Ecto neural progenitor cell (in vitro differentiated cells): Measurements from ENCODE around the gene IQSEC3.
A peak's percentile ranks its signal among the peaks of the same experiment; 100 is the strongest.

Experiments used
- DNase-seq: peaks from one replicate; pipeline ENCODE4 v3.0.0-alpha.2; 2018; ENCODE audit warnings: low spot score

Gene IQSEC3

DNA sequence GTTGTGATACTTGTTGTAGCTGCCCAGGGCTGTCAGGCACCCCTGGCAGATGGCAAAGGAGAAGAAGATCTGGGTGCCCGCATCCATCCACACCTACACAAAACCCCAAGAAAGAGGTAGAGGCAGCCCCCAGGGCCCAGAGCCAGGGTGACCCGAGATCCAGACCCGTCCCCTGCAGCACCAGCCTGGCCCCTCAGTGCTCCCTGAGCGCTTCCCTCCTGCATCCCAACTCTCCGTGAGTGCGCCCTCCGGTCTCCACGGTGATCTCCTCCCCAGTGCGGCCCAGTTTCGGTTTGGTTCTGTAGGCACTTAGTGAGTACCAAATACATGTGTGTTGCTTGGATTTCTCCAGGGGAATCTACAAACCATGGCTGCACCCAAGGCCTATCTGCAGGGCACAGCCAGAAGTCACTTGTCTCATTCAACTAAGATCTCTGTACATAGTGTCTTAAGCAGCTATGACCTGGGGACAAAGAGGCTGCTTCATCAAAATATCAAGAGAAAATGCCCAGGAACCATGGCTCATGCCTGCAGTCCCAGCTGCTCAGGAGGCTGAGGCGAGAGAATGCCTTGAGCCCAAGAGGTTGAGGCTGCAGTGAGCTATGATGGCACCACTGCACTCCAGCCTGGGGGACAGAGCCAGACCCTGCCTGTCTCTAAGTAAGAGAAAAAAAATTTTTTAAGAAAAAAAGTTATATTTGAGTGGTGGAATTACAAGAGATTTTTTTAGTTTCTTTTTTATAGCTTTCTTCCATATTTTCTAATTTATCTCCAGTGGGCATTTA, 131.5 kb downstream of the IQSEC3 start:
- DNase-seq = no peak

DNA sequence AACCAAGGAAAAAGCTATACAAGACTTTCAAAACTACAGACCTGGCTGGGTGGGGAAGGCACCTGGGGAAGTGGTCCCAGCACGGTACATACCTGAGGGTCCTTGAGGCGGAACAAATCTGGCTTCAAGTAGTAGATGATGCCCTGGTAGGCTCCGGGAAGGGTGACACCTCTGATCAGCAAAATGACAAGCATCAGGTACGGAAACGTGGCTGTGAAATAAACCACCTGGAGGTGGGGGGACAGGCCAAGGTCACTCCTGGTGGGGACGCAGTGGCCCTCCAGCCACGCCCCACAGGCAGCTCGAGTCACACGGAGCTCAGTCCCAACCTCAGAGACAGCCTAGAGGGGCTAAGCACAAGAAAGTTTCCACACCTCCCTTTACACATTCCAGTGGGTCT, 132.1 kb downstream of the IQSEC3 start:
- no peak for DNase-seq

DNA sequence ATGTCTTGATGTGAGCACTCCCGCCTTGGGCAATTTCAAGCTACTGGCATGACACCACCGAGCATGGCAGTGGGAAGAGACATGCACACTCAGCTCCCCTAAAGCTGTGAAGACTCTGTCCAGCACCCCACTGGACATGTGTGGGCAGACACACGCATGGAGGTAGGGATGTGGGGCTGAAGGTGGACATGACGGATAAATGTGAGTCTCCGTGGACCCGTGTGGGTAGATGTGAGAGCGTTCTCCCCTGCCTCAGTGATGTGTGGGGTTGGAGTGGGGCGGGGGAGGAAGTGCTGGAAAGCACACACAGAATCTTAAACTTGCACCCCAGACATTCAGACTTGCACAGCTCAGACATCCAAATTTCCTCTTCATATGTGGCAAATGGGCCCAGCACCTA, 134.8 kb downstream of the IQSEC3 start:
- DNase-seq = no peak

DNA sequence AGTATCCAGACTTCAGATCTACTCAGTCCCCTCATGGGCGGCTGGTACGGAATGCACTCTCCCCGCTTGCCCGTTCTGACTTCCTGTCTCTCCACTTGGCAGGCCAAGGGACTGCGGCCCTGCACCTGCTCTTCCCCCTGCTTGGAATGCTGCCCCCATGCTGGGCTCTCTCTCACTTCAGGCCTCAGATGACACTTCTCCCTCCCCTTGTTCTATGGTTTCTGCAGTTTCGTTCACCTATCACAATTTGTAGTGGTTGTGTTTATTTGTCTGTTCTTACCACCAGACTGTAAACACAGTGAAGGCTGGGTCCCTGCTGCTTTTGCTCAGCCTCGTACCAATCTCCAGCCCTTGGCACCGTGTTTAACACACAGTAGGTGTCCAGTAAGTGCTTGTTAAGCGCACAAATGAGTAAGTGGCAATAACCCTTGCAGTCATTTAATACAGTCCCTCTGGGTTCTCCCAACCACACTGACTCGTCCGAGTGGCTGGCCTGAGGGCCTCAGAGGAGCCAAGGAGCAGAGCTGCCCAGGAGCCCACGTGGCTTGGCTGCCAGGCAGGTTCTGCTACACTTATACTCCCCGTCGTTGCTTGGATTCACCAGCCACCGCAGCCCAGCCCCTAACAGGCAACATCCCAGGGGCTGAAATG, 135.6 kb downstream of the IQSEC3 start:
- DNase-seq = no peak

DNA sequence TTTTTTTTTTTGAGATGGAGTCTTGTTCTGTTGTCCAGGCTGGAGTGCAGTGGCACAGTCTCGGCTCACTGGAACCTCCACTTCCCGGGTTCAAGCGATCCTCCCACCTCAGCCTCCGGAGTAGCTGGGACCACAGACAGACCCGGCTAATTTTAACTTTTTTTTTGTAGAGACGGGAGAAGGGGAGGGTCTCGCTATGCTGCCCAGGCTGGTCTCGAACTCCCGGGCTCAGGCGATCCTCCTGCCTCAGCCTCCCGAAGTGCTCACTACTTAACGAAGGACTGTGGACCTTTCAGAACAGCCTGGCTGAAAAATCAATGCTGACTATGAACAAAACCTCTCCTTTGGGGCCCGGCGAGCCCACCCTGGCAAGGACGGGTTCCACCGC, 136.5 kb downstream of the IQSEC3 start:
- DNase-seq = no peak

DNA sequence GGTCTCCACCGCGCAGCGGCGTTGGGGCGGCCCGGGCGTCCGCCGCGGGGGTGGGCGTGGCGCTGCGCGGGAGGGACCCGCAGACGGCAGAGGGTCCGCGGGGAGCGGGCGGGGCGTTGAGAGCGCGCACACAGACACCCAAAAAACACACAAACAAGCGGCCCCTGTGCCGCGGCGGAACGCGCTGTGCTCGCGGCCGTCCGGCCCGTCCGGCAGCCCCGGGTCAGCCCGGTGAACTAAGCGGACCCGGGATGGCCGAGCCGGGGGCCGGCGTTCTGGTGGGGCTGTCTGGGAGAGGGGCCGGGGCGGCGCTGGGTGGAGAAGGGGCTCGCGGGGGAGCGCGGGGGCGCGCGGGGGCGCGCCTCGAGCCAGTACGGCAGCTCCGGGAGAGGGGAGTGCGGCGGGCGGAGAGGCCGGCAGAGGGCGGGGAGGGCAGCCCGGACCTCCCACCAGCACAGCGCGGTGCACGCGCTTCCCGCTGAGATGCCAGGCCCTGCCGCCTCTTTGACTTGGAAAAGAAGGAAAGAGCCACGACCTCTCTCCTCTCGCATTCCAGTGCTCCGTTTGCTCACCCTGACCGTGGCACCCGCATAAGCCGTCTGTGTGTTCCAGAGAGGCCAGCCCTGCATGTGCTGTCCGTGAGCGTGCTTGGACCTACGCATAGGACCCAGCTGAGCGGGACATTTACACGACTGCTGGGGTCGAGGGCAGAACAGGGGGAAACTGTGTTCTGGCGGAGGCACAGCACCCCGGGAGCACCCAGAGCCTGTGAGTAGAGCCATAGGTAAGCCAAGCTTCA, 137.1 kb downstream of the IQSEC3 start:
- DNase-seq = peak; percentile 86

DNA sequence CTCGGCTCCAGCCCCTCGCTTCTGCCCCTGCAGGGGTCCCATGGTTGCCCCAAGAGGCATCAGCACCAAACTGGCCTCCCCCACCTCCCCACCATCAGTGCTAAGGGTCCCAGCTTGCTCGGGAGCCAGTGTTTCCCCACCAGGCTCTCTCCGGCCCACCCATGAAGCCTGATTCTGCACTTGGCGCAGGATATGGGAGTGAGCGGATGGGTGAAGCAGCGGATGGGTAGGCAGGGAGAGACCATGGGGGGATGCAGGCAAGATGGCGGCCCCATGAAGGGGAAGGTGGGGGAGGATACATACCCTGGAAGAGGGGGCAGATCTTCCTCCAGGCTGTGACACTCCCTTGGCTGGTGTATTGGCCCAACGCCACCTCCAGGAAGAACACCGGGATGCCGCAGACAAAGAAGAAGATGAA, 137.7 kb downstream of the IQSEC3 start:
- no peak for DNase-seq

DNA sequence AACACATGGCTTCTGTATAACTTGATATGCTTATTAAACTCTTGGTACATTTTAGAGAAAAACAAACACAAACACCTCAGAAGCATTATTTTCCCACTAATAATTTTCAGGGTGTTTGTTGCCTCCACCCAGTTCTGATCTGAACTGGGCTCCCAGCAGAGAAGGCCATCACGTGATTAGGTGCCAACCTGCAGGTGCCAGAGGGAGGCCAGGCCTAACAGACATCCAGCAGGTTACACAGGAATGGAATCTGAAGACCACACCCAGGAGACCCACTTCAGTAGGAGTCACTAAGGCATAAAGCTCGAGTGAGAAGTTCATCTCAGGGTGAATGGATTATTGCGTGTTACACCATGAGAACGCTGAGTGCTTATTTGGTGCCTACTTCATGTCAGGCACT, 138.5 kb downstream of the IQSEC3 start:
- DNase-seq = no peak

DNA sequence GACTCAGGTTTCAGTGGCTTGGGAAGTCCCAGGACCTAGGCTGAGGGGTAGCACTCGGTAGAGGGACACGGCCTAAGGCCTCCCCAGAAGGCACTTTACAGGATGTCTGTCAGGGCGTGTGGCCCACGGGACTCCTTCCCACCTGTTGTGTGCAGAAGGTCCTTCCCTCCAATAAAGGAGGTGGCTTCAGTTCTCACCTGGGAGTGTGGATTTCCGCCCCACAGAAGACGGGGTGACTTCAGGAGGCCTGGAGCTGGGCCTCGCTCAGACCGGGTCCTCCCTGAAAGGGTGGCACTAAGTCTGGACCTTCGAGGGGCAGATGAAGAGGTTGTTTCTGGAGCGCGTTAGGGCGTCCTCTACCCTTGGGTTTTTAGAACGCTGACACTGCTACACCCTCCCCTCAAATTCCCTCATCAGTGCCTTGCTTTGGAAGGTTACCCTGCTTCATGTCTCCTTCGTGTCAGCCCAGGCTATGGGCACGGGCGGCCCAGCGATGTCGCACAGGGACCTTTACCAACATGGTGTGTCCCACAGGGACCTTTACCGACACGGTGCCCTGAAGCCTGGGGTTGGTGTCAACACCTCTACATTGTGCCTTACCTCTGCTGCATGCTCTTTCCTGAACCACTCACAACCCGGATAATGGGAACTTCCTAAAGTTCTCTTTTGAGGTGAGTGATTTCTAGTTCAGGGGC, 140.3 kb downstream of the IQSEC3 start:
- no peak for DNase-seq

DNA sequence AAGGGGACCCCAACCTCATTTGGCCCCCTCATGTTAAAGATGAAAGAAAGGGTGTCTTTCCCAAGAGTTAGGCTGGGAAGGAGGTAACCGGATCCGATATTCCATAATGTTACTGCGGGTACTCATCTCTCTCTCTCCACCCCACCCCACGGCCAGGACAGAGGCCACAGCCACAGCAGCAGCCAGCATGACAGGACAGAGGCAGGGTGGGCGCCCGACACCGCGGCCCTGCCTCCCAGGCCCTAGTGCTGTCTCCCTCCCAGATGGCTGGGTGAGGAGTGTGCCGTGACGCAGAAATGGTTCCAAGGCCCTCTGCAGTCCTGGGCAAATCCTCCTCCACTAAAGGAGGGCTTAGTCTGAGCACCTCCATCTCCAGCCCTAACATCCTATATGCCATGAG, 141.2 kb downstream of the IQSEC3 start:
- no peak for DNase-seq

DNA sequence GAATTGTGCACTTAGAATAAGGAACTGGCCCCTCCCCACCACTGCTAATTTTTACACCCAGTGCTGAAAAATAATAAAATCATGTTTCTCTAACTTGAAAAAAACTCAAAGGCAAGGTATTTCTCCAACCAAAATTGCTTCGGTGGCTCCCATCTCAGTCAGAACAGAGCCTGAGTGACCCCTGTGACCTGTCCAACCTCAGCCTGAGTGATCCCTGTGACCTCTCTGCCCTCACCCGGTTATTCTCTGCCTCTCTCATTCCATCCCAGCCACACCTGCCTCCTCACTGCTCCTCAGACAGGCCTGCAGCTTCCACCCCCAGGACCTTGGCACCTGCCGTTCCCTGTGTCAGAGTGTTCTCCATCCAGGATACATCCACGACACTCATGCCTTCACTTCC, 142.2 kb downstream of the IQSEC3 start:
- no peak for DNase-seq

DNA sequence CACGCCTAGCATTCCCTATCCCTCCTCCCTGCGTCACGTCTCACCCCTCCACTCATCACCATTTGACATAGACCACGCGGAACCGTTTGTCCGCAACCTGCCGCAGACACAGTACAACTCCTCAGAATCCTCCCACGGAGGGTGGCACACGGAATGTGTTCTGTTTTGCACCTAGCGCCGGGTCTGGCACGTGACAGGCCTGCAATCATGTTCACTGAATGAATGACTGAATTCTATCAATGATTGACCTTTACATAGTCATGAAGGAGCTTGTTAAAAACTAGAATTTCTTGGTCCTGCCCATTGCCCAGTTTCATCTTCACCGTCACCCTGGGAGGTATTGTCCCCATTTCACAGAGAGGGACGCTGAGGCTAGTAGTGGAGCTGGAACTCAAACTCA, 142.7 kb downstream of the IQSEC3 start:
- no peak for DNase-seq

DNA sequence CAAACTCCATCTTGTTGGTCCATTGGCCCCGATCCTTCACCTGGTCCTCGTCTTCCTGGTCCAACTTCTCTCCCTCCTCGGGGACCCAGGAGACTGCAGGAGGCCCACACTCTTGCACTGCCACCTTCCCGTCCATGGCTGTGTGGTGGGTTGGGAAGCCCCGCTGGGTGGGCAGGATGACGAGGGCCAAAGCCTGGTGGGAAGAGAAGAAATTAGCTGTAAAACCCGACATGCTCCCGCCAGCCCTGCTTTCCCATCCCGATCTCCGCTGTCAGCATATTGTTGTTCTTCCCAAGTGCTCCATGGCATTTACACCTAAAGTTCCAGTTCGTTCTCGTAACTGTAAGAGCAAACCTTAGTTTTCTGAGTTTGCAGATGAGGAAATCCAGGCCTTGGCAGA, 143.3 kb downstream of the IQSEC3 start:
- DNase-seq = no peak

DNA sequence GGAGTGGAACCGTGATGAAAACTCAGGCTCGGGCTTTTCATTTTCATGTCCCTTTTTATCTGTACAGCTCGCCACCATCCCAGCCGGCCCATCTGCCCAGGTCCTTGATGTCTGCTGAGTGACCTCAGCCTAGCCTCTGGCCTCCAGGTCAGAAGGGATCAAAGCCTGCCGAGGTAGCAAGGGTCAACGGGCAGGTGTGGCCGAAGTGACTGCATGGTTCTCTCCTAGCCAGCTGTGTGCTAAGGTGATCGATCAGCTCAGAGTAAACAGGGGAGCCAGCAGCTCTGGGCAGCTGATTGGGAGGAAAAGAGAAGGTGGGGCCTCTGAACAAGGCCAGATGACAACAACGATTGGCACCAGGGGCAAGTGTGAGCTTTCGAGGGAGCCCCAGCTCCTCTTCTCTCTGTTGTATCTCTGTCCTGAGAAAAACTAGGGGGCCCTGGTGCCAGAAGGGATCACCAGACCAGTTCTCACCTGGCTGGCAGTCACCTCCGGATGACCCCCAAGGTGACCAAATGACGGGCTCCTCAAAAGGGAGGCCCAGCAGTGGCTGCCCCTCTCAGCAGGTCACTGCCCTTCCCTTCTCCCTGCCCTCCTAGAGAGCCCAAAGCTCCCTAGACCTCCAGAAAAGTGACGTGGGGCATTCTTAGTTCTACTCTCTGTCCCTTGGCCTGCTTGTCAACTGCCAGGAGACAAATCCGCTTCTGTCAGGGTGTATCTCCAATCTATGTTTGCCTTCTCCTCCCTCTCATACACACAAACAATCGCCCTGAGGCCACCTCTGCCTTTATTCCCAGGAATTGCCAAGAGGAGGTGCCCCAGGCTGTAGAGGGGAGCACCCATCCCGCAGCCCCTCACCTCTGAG, 143.9 kb downstream of the IQSEC3 start:
- no peak for DNase-seq

DNA sequence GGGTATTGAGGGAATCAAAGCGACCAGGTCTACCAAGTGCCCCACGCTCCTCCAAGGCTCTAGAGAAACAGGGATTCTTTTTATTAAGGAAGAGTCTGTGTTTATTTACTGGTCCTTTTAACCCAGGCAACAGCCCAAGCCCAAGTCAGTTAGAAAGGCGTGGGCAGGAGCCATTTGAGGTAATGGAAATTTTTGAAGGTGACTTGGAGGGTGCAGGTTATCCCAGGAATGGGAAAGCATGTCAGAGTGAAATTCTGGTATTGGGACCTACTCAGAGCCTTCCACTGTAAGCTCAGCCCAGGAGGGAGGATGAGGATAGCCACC, 144.5 kb downstream of the IQSEC3 start:
- no peak for DNase-seq

DNA sequence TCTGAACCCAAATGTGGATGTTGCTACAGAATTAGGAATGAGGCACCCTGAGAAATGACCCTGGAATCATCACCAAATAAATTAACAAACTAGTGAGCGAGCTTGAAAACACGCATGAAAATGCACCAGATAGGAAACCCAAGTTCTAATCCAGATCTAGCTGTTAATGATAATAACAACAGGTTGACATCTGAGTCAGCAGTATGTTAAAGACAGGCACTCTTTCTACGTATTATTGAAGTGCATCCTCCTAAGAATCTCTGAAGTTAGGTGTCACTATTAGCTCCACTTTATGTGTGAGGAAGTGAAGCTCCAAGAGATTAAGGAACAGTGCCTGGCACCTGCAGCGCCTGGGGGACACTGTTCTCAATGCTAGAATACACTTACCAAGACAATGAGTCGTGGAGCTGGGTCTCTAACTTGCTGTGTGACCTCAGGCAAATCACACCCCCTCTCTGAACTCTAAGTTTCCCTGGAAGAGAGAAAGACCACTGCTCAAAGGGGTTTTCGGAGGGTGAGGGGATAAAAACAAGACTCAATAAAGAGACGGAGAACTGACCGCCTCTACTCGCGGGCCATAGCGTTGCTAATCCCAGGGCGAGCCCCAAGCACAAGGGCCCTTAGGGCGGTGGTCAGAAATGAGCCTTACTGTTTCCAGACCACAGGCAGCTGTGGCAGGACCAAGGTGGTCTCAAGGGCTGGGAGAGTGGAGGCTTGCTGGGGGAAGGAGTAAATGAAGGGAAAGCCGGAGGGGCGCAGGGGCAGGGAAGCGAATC, 145.3 kb downstream of the IQSEC3 start:
- no peak for DNase-seq

DNA sequence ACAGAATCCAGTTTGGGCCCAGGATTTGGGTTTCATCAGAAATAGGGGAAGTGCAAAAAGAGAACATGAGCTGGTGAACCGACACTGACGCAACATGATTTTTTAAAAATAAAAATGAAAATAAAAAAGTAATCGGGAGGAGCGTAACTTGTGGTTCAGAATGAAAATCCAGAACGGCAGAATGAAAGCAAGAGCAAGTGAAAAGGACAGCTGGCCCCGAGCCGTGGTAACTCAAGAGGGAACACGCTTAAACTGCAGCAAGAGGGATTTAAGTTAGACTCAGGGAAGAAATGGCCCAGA, 145.8 kb downstream of the IQSEC3 start:
- DNase-seq = no peak

DNA sequence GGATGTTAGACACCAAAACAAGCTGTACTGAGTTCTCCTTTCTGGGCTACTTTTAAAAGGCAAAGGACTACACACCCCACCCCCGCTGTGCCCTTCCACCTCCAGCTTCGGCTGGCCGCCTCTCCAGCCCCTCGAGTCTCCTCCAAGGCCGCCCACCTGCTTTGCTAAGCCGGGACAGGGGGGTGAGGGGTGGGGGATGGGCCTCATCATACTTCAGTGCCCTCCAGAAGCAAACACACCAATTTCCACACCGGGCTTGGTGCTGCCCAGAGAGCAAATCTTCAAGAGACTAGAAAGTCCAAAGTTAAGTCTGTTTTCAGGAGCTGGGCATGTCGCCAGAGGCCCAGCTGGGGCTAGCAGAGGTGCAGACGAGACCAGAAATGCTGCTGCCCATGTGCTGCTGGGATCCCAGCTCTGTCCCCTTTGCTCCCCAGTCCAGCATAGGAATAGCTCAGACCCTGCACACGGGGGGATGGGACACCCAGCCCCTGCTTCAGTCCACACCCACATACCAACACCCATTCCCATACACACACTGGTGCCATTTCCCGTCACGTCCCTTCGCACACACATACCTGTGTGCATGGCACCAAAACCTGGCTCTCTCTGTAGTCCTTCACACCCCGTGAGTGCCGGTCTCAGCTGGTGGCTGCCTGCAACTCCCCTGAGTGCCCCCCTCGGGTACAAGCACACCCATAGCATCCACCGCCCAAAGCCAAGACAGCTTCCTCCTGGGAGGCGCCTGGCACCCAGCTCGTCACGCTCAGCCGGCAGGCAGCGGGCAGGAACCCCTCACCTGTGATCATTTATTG, 146.4 kb downstream of the IQSEC3 start:
- no peak for DNase-seq

DNA sequence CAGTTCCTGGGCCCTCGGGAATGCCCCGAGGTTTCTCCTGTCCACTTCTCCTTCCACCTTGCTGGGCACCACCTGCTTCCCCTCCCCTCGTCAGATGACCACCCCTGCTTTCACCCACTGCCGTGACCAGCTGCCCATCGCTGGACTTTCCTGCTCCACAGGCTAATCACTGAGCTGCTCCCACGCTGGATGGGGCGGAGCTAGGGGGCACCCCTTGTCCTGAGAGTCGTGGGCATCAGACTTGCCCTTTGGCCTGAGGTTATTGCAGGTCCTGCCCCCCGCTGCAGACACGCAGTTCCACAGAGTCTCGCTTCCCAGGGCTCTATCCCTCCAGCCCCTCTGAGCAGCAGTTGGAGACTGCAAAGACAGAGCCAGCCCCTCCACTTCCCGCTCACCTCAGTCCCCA, 147.0 kb downstream of the IQSEC3 start:
- DNase-seq = no peak
